GM18951 (cell line): ENCODE data around the gene TNIK.

ENCODE experiments used
- POLR2A ChIP-seq: IDR thresholded peaks from 4 replicates; pipeline ENCODE4 v1.6.1; 2011; ENCODE audit warnings: mild to moderate bottlenecking; ENCODE audit not compliant: insufficient read length, insufficient read depth; ENCODE audit errors: extremely low read depth
- in situ Hi-C: fragments of 300-500 bp; cut with MboI; formaldehyde crosslinking; loops from one replicate; pipeline ENCODE4 v1.12.0; 2022; ENCODE audit warnings: low sequenced_read_pairs, mixed read lengths, inconsistent platforms; ENCODE audit not compliant: unreplicated experiment

The TNIK gene

GRCh38 chr3:171348121-171348520 lies 112.1 kb downstream of the TNIK start:
- TF ChIP-seq POLR2A: no peak
- in situ Hi-C loops: no loop called here

- TF ChIP-seq POLR2A: no peak
- in situ Hi-C loops: no loop called here
These were observed 112.7 kb downstream of the TNIK start for GRCh38 chr3:171347301-171348039.

- TF ChIP-seq POLR2A: no peak
- in situ Hi-C loops: no loop called here
These were observed 113.5 kb downstream of the TNIK start for GRCh38 chr3:171346582-171347300.

GRCh38 chr3:171346019-171346418 lies 114.2 kb downstream of the TNIK start:
- in situ Hi-C loops: no loop called here
- TF ChIP-seq POLR2A: no peak

- in situ Hi-C loops: no loop called here
These were observed 114.9 kb downstream of the TNIK start for GRCh38 chr3:171345107-171345843.

GRCh38 chr3:171343693-171344092 lies 116.5 kb downstream of the TNIK start:
- no peak for TF ChIP-seq POLR2A
- in situ Hi-C loops: no loop called here

More at GRCh38 chr3:171345107-171345843, 114.9 kb downstream of the TNIK start:
- no peak for TF ChIP-seq POLR2A

GRCh38 chr3:171342783-171343420 lies 117.3 kb downstream of the TNIK start:
- in situ Hi-C loops: no loop called here
- no peak for TF ChIP-seq POLR2A

- no peak for TF ChIP-seq POLR2A
- in situ Hi-C loops: no loop called here
These were observed 118.0 kb downstream of the TNIK start for GRCh38 chr3:171342200-171342599.

- no peak for TF ChIP-seq POLR2A
- in situ Hi-C loops: no loop called here
These were observed 119.8 kb downstream of the TNIK start for GRCh38 chr3:171340434-171340833.

GRCh38 chr3:171339598-171339997 lies 120.6 kb downstream of the TNIK start:
- in situ Hi-C loops: no loop called here
- no peak for TF ChIP-seq POLR2A

GRCh38 chr3:171336406-171336805 lies 123.8 kb downstream of the TNIK start:
- in situ Hi-C loops: no loop called here
- no peak for TF ChIP-seq POLR2A

- in situ Hi-C loops: no loop called here
- no peak for TF ChIP-seq POLR2A
These were observed 124.6 kb downstream of the TNIK start for GRCh38 chr3:171335559-171335958.

- no peak for TF ChIP-seq POLR2A
- in situ Hi-C loops: no loop called here
These were observed 125.8 kb downstream of the TNIK start for GRCh38 chr3:171334465-171334811.
